HG03064 (cell line): ENCODE data around the gene C16orf95.
"Not testable (repeated sequence)": the region's sequence is repeated elsewhere in the genome, so short reads cannot be mapped to it uniquely, and the experiment has no call there.

Source experiments
- ATAC-seq: cut with Tn5 transposase; IDR thresholded peaks from one replicate; pipeline ENCODE4 v1.9.1; 2021; ENCODE audit warnings: low read depth; ENCODE audit not compliant: unreplicated experiment

Gene C16orf95, protein sequence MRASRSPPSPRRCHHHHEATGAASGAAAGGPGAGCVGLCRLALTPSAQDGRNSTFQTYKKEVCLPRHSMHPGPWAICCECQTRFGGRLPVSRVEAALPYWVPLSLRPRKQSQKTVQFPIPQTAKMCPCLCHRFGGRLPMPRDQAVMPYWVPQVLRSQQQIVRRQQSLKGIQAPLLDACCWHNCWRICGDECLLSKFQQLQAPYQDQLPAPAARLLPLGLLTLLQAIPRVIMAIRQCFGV

DNA sequence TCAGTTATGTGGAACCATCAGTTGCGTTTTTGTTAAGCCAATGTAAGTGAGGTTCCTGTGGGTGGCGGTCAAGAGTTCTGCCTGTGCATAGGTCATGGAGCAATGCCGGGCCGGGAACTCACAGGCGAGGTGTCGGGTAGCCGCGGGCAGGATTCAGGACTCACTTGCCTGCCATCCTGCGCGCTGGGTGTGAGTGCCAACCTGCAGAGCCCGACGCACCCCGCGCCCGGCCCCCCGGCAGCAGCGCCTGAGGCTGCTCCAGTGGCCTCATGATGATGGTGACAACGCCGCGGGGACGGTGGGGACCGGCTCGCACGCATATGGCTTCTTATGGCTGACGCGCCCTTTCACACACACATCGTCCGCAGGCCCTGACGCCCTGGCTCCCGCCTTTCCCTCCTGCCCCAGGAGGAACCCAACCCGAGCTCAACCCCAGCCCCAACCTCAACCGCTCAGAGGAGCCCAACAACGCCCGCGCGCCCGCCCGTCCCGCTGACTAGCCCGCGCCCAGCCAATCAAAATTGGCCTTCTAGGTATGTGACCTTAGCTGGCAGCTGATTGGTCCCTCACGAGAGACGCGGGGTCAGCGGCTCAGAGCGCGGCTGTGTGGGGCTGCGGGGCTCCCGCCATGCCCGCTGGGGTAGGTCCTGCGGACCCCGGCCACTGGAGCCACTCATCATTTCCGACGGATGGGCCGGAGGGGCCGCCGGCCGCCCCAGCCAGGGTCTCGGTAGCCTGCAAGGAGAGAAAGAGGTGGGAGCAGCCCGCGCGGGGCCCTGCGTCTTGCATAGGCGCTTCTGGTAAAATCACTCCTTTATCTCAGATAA, at the start of gene C16orf95:
TSS of gene C16orf95 (minus strand) at position 470 of the 827 bp plus-strand sequence. CDS start at position 320, 150 bp downstream.
- peak; percentile 88 for ATAC-seq

DNA sequence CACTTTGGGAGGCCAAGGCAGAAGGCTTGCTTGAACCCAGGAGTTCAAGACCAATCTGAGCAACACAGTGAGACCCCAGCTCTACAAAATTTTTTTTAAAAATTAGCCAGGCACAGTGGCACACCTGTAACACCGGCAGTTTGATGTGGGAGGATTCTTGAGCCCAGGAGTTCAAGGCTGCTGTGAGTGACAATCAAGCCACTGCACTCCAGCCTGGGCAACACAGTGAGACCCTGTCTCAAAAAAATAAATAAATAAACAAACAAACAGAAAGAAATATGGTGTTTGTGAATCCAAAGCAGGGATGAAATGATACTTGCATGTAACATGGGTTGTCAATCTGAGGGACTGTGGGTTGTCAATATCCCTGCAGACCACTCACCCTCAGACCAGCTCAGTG, 49.7 kb upstream of the C16orf95 start:
- ATAC-seq: no peak

DNA sequence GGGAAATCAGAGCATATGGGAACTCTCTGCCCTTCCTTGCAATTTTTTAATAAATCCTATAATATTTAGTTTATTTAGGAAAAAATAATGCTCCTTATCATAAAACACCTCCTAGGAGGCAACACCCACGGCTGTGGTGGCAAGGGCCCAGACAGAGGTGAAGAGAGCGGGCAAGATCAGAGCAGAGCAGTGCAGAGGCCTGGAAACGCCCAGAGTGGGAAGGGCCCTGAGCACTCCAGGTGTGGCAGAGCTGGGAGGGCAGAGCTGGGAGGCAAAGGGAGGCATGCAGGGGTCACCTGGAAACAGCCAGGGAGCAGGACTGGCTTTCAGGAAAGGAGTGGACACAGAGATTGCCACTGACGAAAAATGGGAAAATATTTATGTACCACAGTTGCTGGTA, 49.1 kb upstream of the C16orf95 start:
- ATAC-seq: no peak

DNA sequence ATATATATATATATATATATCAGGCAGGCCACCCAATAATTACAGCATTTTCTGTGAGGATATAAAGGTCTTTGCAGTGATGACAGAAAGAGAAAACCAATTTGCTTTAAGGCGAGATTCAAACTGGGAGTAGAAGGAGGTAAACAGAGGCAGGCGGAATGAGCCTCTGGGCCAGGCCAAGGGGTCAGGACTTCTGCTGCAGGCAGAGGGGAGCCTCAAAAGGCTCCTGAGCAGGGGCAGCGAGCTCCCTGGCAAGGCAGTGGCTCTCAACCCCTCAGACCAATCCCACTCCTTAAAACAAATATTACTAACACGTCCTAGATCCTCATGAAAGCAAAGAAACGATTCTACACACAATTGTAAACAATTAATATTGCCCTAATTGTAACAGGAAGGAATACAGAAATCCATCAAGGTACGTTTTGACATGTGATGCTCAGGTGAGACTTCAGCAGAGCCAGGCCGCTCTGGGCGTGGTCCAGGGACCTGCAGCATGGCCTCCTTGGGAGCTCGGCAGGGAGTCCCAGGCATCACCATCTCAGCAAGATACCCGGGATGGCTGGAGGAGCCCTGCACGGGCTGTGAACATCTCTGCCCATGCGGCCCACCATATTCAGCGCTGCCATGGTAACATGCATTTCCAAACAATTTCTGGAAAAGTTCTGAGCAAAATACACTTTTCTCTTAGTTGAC, 48.0 kb upstream of the C16orf95 start:
- no peak for ATAC-seq

DNA sequence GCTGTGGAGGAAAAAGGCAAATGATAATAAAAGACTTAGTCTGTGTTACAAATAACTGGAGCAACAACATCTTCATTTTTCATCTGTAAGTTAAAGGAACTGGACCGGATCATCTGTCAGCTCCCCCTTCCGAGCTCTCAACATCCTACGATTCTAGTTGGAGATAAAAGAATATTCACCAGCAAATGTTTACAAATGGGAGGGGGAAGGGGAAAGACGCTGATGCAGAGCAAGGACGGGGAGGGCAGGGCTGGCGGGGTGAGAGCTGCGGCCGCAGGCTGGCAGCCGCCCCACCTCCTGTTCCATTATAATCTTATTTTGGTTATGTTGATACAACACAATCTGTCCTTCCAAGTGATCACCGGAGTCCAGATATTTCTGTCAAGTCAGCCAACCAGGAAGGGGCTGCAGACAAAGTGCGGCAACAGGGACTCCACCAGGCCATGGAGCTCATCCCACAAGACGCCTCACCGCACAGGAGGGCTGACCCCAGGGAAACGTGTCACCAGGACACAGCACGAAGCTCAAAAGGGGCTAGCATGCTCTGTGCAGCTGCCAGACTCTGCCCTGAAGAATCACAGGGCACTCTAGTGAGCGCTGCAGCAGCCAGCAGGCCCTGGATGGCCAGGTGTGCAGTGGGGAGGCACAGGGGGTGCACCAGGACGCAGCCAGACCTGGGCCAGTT, 46.7 kb upstream of the C16orf95 start:
- ATAC-seq: no peak

DNA sequence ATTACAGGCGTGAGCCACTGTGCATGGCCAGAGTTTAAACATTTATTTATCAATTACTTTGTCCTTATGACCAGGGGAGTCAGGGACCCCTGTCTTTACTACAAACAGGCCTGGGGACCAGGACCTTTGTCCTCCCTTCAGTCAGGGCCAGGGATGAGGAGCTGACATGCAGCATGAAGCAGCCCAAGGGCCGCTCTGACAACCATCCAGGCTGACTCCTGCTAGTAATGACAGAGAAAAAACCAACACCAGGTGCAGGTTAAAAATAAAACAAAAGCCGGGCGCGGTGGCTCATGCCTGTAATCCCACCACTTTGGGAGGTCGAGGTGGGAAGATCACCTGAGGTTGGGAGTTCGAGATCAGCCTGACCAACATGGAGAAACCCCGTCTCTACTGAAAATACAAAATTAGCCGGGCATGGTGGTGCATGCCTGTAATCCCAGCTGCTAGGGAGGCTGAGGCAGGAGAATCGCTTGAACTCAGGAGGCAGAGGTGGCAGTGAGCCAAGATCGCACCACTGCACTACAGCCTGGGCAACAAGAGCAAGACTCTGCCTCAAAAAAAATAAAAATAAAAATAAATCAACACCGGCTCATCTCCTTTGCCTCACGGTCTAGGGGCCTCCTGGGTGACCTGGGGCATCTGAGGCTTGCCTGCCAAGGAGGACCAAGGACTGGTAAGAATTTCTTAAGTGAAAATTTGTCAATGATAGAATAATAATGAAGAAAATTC, 45.8 kb upstream of the C16orf95 start:
- ATAC-seq: not testable (repeated sequence)

DNA sequence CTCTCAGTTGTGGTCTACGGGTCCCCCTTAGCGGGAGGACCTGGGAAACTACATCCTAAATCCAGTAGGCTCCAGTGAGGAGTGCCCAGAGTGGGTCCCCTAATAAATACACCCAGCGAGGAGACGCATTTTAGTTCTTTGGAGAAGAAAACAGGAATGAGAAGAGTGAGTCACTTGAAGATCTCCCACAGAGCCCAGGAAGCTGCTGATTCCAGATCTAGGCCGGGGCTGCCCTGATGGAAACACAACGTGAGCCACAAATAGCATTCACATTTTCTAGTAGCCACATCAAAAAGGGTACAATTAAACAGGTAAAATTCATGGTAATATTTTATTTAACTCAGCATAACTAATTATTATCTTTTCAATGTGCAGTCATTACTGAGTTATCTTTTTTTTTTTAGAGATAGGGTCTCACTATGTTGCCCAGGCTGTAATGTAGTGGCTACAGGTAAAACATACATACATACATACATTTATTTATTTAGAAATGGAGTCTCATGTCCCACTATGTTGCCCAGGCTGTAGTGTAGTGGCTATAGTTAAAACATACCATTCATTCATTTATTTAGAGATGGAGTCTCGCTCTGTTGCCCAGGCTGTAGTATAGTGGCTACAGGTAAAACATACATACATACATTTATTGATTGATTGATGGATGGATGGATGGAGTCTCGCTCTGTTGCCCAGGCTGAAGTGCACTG, 44.9 kb upstream of the C16orf95 start:
- ATAC-seq: no peak

DNA sequence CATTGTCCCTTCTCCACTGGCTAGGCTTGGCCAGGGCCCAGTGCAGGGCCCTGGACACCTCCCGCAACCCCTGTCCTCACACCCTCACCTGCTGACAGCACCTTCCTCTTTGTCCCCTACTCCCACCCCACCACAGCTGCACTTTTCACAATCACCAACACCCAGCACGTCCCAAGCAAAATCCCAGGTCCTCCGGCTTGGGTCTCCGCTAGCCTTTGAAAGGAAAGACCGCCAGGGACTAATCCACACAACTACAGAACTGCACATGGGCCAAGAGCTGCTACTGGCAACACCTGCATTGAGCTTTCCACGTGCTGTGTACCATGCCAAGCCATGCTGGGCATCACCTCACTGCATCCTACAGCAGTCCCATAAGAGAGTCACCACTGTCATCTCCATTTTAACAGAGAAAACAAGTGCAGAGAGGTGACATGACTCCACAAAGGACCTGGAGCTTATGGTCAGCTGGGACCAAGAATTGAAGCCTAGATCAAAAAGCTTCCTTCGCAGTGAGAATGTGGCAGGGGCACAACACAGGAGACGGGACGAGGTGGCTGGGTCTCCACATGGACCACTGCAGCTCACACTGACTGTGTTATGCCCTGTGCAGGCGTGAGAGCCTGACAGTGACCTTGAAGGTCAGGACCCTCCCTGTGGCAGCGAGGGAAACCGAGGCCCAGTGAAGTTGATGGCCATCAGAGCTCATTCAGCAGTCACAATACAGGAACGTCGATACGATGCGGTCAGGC, 43.8 kb upstream of the C16orf95 start:
- ATAC-seq: no peak

DNA sequence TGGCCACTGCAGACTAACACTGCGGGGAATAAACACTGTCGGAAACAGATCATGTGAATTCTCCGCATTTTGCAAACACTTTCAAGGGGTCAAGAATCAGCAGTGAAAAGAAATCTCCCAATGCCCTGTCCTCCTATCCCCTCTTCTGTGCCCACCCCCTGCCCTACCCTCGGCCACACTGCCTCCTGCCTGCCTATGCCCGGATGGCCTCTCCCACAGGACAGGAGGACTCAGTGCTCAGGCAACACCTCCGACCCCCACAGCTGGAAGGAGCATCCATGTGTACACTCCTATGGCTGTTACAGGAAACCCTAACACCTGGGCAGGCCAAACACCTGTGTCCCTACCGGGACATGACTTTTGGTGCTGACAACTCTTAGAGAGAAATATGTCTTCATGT, 41.9 kb upstream of the C16orf95 start:
- ATAC-seq: no peak

DNA sequence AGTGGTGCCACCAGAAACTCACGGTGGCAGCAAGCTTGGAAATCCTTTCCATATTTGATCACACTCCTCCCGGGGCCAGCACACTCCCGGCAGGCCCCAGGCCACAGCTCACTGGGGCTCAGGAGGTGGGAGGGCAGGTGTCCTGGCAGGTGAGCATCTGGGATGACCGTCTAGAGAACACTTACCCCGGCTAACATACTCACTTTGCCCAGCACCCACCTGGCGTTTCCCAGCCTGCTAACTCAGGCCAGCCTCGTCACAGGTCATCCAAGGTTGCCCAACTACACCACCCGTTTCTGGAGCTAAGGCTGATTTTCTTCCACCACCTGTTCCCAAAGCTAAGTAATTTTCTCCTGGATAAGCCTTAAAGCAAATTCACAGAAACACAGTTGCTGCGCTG, 41.5 kb upstream of the C16orf95 start:
- ATAC-seq: no peak

DNA sequence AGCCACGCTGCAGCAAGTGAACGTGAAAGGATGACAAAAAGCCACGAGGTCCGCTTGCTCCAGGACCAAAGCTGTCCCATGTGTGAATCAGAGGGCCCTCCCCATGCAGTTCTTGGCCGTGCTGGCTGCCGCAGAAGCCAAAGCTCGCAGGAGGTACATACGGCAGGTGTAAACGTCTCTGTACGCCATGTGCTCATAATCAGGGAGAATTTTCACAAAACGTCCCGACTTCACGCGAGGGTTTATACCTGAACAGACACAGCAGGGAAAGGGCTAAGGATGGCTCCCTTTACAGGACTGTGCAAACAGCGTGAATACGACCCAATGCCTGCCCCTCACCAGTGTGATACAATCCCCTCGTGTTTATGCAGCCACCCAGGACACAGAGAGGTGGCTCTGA, 41.1 kb upstream of the C16orf95 start:
- no peak for ATAC-seq

DNA sequence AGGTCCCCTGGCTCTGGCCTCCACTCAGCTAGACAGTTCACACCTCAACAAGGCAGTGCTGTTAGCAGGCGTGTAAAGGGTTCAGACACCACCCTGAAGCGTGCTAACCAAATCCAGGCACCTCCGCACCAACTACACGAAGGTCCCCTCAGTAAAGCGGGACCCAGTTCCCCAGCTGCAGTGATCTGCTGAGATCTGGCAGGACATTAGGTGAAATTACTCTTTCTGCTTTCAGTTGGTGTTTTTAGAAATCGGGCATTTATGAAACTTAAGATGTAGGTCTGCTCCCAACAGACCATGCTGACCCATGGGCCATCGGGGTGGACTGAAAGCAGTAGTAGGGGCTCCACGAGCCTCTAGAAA, 39.3 kb upstream of the C16orf95 start:
- no peak for ATAC-seq

DNA sequence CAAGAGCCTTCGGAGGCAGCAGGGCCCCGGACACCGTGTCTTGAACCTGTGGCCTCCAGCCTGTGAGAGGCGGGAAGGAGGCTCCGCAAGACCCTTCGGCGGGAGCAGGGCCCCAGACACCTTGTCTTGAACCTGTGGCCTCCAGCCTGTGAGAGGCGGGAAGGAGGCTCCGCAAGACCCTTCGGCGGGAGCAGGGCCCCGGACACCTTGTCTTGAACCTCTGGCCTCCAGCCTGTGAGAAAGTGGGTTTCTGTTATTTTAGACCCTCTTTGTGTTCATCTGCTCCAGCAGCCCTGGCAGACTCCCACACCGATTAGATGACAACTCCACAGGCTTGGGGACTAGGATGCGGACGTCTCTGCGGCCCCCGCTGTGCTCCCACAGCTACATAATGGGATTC, 36.4 kb upstream of the C16orf95 start:
- no peak for ATAC-seq

DNA sequence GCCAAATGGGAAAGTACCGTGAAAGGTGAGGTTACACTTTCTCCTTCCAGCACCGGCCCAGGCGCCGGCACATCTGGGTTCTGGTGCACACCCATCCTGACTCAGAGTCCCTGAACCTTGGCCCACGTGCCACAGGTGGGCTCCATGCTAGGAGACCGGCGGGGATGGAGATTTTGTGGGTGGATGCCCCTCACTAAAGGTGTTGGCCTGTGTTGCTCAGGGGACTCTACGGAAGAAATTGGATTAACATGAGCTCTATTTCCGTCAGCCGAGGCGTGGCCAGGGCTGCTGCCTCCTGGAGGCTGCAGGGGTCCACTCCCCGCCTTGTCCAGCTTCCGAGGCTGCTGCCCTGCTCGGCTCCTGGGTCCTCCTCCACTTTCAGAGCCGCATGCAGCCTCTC, 35.6 kb upstream of the C16orf95 start:
- ATAC-seq: no peak

DNA sequence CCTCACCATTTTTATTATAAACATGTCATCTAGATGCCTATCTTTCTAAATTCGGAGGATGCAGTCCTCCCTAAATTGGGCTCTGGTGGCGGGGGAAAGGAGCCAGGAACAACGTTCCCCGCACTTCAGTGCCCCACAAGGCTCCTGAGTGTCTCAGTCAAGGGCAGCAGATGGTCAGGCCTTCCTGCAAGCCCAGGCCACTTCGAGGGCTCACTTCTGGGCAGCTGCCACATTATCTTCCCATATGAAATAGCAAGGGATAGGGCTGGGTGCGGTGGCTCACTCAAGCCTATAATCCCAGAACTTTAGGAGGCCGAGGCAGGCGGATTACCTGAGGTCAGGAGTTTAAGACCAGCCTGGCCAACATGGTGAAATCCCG, 34.1 kb upstream of the C16orf95 start:
- ATAC-seq: no peak

DNA sequence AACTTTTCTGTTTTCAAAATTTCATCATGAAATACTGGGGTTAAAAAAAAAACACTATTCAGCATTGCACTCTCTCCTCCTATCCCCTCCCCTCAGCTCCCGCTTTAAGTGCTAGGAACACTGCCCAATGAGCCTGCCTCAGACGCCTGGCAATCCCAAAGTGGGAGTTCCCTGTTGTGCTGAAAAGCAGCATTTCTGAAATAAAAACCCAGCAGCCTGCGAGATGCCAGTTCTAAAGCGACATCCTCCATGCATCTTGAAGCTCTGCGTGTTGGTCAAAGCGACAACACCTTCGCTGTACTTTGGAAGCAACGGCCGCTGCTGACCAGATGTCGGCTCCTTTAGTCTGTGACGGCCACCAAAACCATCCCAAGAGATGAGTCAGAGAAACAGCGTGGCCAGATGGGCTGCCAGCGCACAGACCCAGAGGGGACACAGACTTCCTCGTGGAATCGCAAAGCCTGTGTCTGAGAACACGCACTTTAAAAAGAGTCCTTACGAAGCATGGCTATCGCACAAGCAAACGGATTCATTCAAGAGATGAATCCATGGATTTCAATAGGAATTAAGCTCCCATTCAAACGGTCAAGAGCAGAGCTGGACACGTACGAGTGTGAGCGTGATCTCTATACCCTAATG, 33.6 kb upstream of the C16orf95 start:
- no peak for ATAC-seq

DNA sequence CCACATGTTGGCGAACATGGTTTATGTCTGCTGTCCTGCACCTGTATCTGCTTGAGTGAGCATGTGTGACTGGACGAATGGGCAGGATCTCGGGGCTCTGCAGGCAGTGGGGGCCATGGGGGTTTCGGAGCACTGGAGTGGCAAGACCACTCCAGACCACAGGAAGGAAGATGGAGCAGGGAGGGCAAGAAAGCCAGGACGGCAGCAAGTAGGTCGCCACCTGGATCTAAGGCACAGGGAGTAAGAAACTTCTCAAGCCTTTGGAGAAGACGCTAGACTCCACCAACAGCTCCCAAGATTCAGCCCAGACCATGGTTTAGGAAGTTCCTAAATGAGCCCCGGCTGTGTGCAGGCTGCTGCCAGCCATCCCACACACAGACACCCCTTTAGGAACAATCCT, 32.8 kb upstream of the C16orf95 start:
- no peak for ATAC-seq

DNA sequence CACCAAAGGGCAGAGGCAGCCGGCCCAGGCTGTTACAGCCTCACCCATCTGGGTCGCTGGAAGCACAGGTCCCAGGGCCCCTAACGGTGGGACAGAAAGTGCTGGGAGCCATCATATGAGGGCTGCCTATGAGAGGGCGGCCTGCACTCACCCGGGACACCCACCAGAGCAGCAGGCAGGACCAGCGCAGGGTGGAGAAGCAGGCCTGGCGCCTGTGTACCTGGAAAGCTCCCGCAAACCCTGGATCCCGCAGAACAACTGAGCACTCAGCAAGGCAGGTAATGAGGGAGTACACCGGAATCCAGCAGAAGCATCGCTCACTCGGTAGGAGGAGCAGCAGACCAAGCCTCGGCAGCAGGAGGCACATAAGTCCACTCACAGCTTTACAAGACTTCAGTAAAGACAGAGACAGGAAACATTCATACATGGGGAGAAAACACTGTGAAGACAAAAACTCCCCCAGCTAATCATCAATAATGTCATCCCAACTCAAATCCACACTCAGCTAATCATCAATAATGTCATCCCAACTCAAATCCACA, 31.5 kb upstream of the C16orf95 start:
- no peak for ATAC-seq
